Right hindlimb (tissue), 1 donor: ENCODE measurements around the gene PPM1N.

Experiments
- DNase-seq: peaks from one replicate; pipeline ENCODE4 v3.0.0-alpha.2; 2018

PPM1N gene

DNA sequence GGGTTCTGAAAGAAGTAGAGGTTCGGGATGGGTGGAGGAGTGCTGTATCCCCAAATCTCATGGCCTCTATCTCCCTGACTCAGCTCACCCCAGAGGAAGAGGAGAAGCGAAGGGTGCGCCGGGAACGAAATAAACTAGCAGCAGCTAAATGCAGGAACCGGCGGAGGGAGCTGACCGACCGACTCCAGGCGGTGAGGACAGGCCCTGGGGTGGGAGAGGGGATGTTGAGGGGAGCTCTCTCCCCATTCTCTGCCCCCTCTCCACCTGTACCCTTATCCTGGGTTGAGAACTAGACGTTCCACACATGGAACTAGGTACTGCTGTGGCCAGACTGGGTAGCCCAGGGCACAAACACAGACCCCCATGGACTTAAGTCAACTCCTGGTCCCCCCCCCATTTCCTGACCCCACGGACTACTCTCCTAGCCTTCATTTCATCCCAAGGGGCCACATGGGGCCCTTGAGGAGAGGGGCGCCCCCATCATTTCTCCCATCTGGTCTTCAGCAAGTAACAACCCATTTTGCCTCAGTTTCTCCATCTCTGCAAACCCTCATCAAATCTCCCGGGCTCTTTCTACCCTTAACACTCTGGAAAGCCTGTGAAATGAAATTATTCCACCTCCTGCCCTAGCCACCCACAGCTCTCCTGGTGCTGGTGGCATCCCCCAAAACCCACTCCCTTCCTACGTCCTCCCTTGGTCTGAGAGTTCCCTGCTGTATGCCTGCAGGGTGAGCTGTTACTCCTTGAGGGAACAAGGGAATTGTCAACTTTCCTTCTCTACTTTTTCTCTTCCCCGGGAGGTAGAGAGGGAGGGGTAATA, 26.9 kb upstream of the PPM1N start:
- DNase-seq: peak; percentile 49

DNA sequence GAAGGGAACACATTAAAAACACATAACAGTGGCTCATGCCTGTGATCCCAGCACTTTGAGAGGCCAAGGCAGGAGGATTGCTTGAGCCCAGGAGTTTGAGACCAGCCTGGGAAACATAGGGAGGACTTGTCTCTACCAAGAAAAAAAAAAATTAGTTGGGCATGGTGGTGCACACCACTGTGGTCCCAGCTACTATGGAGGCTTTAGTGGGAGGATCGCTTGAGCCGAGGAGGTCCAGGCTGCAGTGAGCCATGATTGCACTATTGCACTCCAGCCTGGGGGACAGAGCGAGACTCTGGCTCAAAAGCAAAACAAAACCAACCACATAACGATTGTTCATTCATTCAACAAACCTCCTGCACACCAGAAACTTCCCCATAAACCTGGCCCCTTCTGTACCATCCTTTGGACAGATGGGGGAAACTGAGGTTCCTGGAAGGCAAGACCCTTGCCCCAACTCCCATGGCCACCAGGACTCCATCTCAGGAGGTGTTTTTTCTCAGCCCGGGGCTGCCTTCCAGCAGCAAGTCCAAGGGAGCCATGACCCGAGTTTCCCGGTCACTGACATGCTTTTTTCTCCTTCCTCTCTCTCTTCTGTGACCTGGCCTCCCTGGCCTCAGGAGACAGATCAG, 26.2 kb upstream of the PPM1N start:
- no peak for DNase-seq

DNA sequence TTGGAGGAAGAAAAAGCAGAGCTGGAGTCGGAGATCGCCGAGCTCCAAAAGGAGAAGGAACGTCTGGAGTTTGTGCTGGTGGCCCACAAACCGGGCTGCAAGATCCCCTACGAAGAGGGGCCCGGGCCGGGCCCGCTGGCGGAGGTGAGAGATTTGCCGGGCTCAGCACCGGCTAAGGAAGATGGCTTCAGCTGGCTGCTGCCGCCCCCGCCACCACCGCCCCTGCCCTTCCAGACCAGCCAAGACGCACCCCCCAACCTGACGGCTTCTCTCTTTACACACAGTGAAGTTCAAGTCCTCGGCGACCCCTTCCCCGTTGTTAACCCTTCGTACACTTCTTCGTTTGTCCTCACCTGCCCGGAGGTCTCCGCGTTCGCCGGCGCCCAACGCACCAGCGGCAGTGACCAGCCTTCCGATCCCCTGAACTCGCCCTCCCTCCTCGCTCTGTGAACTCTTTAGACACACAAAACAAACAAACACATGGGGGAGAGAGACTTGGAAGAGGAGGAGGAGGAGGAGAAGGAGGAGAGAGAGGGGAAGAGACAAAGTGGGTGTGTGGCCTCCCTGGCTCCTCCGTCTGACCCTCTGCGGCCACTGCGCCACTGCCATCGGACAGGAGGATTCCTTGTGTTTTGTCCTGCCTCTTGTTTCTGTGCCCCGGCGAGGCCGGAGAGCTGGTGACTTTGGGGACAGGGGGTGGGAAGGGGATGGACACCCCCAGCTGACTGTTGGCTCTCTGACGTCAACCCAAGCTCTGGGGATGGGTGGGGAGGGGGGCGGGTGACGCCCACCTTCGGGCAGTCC, 25.5 kb upstream of the PPM1N start:
- DNase-seq: peak; percentile 74

DNA sequence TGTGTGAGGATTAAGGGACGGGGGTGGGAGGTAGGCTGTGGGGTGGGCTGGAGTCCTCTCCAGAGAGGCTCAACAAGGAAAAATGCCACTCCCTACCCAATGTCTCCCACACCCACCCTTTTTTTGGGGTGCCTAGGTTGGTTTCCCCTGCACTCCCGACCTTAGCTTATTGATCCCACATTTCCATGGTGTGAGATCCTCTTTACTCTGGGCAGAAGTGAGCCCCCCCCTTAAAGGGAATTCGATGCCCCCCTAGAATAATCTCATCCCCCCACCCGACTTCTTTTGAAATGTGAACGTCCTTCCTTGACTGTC, 24.9 kb upstream of the PPM1N start:
- no peak for DNase-seq

DNA sequence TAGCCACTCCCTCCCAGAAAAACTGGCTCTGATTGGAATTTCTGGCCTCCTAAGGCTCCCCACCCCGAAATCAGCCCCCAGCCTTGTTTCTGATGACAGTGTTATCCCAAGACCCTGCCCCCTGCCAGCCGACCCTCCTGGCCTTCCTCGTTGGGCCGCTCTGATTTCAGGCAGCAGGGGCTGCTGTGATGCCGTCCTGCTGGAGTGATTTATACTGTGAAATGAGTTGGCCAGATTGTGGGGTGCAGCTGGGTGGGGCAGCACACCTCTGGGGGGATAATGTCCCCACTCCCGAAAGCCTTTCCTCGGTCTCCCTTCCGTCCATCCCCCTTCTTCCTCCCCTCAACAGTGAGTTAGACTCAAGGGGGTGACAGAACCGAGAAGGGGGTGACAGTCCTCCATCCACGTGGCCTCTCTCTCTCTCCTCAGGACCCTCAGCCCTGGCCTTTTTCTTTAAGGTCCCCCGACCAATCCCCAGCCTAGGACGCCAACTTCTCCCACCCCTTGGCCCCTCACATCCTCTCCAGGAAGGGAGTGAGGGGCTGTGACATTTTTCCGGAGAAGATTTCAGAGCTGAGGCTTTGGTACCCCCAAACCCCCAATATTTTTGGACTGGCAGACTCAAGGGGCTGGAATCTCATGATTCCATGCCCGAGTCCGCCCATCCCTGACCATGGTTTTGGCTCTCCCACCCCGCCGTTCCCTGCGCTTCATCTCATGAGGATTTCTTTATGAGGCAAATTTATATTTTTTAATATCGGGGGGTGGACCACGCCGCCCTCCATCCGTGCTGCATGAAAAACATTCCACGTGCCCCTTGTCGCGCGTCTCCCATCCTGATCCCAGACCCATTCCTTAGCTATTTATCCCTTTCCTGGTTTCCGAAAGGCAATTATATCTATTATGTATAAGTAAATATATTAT, 24.3 kb upstream of the PPM1N start:
- peak; percentile 68 for DNase-seq

DNA sequence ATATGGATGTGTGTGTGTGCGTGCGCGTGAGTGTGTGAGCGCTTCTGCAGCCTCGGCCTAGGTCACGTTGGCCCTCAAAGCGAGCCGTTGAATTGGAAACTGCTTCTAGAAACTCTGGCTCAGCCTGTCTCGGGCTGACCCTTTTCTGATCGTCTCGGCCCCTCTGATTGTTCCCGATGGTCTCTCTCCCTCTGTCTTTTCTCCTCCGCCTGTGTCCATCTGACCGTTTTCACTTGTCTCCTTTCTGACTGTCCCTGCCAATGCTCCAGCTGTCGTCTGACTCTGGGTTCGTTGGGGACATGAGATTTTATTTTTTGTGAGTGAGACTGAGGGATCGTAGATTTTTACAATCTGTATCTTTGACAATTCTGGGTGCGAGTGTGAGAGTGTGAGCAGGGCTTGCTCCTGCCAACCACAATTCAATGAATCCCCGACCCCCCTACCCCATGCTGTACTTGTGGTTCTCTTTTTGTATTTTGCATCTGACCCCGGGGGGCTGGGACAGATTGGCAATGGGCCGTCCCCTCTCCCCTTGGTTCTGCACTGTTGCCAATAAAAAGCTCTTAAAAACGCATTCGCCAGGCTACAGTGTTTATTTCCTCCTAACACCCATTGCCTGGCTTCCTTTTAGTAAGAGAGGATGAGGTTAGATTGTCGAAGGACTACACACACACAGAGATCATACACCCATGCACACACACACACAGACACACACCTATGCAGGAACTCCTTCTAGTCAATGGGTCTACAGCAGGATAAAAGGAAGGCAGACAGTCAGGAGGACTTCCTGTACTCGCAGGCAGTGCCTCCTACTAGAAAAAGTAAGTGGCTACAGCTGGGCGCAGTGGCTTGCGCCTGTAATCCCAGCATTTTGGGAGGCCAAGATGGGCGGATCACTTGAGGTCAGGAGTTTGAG, 23.4 kb upstream of the PPM1N start:
- DNase-seq: peak; percentile 65

DNA sequence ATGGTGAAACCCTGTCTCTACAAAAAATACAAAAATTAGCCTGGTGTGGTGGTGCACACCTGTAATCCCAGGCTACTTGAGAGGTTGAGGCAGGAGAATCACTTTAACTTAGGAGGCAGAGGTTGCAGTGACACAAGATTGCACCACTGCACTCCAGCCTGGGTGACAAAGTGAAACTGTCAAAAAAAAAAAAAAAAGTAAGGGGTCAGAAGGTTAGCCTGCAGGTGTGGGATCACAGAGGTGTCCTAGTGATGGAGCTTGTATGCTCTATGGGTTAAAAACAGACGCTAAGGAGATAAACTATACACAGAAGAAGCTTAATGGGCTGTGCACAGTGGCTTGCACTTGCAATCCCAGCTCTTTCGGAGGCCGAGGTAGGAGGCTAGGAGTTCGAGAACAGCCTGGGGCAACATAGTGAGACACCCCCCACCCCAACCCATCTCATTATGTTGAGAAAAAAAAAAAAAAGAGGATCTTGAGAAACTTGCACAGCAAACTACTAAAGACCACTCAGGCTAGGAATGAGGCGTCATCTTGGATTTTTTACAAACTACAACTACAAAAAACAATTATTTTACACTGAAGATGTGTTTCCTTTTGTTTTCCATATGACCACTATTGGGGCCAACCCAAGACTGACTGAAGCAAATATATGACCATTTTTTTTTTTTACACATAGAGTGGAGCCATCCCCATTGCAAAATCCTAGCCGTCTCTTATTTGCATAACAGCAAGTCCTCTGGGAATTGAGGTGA, 22.5 kb upstream of the PPM1N start:
- DNase-seq: peak; percentile 60

DNA sequence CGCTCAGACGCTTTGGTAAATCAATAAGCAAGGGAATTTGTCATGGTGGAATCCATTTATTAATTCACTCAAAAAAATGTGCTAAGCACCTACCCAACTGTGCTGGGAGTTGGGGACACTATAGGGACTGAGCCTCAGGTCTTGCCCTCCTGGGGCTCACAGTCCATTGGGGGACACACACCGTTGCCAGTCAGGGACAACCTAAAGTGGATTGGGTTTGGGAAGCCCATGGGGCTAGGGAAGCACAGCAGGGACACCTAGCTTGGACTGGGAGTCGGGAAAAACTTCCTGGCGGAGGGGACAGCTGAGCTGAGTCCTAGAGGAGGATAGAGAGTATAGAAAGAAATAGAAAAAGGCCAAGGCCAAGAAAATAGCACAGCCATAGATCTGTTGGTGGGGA, 21.9 kb upstream of the PPM1N start:
- peak; percentile 70 for DNase-seq

DNA sequence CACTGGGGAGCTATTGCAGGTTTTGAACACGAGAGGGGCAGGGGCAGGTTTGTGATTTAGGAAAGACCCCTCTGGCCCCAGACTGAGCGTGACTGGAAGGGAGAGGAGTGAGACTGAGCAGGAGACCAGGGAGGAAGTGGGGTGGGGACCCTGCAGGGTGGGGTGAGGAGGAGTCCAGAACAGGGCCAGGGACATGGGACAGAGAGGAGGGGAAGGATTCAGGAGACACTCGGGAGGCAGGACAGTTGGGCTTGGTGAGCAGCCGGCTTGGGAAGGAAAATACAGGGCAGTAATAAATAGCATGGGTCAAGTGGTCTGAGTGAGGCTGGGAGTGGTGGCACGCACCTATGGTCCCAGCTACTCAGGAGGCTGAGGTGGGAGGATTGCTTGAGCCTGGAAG, 21.1 kb upstream of the PPM1N start:
- peak; percentile 68 for DNase-seq

DNA sequence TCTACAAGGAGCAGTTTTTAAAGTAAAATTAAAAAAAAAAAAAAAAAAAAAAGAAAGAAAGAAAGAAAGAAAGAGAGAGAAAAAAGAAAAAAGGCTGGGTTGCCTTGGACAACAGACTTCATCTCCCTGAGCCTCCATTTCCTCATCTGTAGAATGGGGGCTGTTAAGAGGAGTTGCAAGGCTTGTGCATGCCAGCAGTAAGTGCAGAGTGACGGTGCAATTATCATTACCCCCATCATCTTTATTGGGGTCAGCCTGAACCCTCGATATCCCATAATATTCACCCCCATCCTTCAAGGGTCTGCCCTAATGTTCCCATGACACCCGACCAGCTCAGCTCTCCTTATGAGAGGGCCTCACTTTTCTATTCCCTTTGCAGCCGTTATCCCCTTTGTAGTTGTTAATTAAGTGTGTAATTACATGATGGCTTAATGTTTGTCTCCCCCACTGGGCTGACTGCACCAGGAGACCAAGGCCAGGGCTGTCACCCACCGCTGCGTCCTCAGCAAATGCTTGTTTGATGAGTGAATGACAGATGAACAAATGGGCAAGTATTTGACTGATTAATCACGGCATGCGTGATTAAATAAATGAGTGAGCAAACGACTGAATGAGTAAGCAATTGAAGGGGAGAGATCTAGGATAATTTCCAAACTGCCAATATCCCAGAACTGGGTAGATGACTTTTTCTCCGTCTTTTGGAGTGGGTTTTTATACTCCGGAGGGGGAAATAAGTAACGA, 20.4 kb upstream of the PPM1N start:
- peak; percentile 47 for DNase-seq

DNA sequence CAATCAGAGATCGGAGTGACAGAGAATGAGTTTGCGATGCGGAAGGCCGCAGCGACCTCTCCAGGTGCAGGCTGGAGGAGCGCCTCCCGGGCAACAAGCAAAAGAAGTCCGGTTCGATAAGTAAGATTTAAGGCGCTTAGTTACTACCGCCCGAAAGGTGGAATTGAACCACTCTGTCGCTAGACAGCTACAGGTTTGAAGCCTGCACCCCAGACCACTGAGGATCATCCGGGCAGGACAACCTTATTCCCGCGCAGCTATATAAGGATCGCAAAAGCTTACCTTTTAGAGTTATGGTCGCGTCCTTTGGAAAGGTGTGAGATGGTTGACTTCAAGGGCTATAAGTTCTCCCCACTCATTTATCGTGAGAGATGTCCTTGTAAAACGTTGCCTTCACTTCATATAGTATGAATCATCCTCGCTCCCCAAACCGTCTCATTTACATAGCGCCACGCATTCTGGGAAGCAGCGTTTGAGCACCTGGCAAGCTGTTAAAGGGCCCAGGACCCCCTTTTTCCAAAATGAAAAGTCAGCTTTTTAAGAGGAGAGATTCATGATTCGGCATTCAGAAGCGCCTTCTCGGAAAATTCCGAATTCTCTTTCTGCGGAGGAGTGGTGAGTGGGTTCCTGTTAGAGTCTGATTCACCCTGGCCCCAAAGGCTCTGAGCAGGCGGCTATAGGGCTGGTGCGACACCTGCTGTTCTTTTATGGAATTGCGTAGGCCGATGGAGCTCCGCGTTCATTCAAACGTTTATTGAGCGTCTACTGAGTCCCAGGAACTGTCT, 19.6 kb upstream of the PPM1N start:
- peak; percentile 91 for DNase-seq

DNA sequence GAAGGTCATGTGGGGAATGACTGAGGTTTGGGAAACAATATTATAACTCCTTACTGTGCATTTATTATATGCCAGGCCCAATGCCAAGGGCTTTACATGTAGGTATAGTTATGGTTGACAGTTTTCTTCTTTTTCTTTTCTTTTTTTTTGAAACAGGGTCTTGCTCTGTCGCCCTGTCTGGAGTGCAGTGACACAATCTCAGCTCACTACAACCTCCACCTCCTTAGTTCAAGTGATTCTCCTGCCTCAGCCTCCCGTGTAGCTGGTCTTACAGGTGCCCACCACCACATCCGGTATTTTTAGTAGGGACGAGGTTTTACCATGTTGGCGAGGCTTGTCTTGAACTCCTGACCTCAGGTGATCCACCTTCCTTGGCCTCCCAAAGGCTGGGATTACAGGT, 15.2 kb upstream of the PPM1N start:
- no peak for DNase-seq

DNA sequence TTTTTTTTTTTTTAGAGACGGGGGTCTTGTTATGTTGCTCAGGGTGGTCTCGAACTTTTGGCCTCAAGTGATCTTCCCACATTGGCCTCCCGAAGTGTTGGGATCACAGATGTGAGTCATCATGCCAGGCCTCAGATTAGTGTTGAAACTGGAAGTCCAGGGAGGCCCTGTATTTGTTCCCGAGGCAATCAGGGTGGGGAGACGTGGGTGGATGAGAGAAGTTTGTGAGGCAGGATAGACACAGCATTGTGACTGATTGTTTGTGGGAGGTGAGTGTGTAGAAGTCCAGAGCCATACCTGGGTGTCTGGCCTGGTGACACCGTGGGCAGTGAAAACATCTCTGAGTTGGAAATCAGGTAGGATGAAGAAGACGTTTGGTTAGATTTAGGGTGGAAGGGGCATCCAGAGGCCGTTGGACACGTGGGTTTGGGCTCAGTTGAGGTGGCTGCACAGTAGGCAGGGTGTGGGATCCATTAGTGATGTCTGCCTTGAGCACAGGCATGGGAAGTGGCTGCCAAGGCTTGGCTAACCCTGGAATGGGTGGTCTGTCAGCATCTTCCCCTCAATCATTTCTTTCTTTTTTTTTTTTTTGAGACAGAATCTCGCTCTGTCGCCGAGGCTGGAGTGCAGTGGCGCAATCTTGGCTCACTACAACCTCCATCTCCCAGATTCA, 13.8 kb upstream of the PPM1N start:
- no peak for DNase-seq

DNA sequence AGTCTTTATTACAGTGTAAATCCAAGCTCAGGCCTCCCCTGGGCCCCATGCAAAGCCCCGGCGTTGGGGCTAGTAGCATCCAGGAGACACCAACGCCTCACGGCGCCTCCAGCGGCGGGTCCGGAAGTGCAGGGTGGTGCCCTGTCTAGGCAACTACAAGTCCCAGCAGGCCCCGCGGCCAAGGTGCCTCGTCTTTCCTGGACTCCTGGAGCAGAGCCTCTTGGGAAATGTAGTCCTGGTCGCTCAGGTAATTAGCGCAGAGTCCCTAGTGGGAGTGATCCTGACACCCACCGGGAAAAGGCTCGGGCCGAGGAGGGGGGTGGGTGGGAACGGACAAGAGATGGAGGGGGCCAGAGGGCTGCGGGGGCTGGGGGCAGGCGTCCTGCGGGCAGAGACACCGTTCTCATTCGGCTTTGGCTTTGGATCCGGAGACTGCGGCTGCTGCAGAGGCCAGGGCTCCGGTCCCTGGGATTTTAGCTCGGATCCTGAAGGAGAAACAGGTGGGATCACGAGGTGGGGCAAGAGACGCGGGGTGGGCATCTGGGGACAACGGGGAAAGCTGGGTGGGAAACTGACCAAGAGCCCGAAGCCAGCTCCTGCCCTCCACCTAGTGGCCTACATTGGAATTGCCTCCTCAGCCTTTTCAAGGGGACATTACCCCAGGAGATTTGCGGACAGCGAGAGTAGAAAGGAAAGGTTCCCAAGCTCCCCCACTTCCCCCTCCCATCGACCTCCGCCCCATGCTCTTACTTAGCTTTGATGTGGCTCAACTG, 12.8 kb upstream of the PPM1N start:
- peak; percentile 96 for DNase-seq

DNA sequence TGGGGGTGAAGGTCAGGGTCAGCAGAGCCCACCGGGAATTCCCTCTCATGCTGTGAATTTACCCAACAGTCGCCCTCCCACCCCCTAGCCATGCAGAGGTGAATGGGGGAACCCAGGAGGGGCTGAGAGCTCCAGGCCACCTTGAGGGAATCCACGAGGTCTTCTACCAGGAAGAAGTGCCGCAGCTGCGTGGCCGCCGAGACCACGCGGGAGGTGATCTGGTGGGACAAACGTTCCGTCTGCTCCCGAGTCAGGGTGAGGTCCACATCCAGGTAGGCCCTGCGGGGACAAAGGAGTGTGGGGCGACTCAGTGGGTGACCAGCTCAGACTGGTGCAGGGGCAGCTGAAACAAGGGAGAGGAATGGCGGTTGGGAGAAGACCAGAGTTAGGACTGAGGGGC, 9.5 kb upstream of the PPM1N start:
- no peak for DNase-seq

DNA sequence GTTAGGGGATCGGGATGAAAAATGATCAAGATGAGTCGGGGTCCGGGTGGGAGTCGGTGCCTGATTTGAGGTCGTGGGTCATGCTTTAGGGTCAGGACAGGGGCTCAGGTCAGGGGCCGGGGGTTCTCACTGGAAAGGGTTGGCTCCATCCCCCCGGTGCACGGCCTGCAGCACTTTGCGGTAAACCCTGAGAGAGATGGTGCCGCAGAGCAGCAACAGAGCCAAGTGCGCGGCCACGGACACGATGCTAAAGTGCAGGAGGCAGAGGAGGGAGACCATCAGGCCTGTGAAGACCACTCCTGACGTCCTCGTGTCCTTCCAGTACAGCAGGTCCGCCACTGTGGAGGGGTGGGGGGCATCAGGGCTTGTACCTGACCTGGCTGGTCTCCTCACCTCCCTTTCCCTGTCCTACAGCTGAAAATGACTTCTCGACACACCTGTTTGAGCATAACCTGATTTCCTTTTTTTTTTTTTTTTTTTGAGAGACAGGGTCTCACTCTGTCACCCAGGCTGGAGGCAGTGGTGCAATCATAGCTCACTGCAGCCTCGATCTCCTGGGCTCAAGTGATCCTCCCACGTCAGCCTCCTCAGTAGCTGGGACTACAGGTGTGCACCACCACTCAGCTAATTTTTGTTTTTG, 8.9 kb upstream of the PPM1N start:
- DNase-seq: no peak

DNA sequence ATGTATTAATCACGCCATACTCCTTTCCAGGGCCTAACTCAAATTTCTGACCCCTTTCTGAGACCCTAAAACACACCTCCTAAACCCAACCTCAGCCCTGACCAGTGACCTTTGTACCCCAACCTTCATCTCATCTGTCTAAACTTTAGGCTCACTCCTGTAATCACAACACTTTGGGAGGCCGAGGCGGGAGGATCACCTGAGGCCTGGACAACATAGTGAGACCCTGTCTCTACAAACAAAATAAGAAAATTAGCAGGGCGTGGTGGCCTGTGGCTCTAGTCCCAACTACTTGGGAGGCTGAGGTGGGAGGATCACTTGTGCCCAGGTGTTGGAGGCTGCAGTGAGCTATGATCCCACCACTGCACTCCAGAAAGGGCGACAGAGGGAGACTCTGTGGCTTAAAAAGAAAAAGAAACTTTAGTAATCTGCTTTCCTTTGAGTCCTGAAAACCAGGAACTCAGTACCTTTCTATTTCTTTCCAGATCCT, 6.1 kb upstream of the PPM1N start:
- no peak for DNase-seq
